Progenitor cell of endocrine pancreas (in vitro differentiated cells): Measurements from ENCODE around the gene NUP93. TPM values are rescaled to one million over a fixed set of nuclear protein-coding genes. Genes with fewer than 3 reads are reported as not detected.

Experiments
- DNase-seq: peaks from one replicate; pipeline ENCODE4 v3.0.0; 2021; ENCODE audit warnings: low spot score; ENCODE audit not compliant: unreplicated experiment
- H3K27ac Mint-ChIP-seq: 2 replicates; pipeline ENCODE4 v1.8.0; 2021; ENCODE audit warnings: mild to moderate bottlenecking, moderate library complexity, mixed read lengths
- H3K27me3 Mint-ChIP-seq: 2 replicates; pipeline ENCODE4 v1.8.0; 2021; ENCODE audit warnings: mixed read lengths
- H3K36me3 Mint-ChIP-seq: 2 replicates; pipeline ENCODE4 v1.8.0; 2022; ENCODE audit warnings: mixed read lengths; ENCODE audit not compliant: insufficient read depth
- H3K4me1 Mint-ChIP-seq: 2 replicates; pipeline ENCODE4 v1.8.0; 2021; ENCODE audit warnings: low read depth, mixed read lengths
- H3K4me3 Mint-ChIP-seq: 2 replicates; pipeline ENCODE4 v1.8.0; 2021; ENCODE audit warnings: low read depth, mild to moderate bottlenecking, moderate library complexity, mixed read lengths
- H3K9me3 Mint-ChIP-seq: 2 replicates; pipeline ENCODE4 v1.8.0; 2021; ENCODE audit warnings: low read depth, mixed read lengths
- CTCF ChIP-seq: fragments of 200-600 bp; sonication (generic); IDR thresholded peaks from one replicate; pipeline ENCODE4 v1.5.0; 2021; ENCODE audit warnings: antibody characterized with exemption, mild to moderate bottlenecking; ENCODE audit not compliant: unreplicated experiment
- total RNA-seq: library from RNA; stranded (reverse); gene quantifications from 2 replicates; pipeline ENCODE4 v1.2.1, GENCODE V29; 2021

The NUP93 gene
- total RNA-seq, 1 donor from 2014 or later: 74.4 TPM

GRCh38 chr16:56728980-56729734 is 772 bp upstream of the NUP93 start:
- Mint-ChIP-seq H3K9me3 (no peaks in the 10 kb centered on the region), H3K4me3 (no peak overlapping the region), H3K4me1 (peaks cover 14% of the 10 kb centered on the region), H3K27ac (peak overlapping the region; percentile 84), H3K36me3 (no peaks in the 10 kb centered on the region), H3K27me3 (no peaks in the 10 kb centered on the region)
- TF ChIP-seq CTCF: no peak
- no peak for DNase-seq

DNA sequence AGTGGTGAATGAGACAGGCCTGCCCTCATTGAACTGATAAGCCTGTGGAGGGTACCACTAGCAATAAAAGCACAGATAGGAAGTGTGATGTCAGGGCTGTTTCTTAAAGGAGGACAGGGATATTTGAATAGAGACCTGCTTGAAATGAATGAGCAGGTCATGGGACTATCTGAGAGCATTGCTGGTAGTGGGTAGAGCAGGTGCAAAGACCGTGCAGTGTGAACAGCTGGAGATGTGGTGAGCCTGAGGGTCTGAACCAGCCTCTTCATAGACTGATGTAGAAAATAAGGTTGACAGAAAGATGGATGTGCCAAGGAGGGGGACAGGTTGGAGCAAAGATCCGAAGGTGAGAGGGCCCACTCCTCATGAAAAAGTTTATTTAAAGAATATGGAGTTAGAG is 2.4 kb downstream of the NUP93 start:
- Mint-ChIP-seq H3K4me3 (no peak overlapping the region), H3K27ac (no peak overlapping the region), H3K36me3 (peaks cover 5% of the 10 kb centered on the region), H3K4me1 (peaks cover 14% of the 10 kb centered on the region), H3K9me3 (no peaks in the 10 kb centered on the region), H3K27me3 (no peaks in the 10 kb centered on the region)
- no peak for DNase-seq
- TF ChIP-seq CTCF: no peak

DNA sequence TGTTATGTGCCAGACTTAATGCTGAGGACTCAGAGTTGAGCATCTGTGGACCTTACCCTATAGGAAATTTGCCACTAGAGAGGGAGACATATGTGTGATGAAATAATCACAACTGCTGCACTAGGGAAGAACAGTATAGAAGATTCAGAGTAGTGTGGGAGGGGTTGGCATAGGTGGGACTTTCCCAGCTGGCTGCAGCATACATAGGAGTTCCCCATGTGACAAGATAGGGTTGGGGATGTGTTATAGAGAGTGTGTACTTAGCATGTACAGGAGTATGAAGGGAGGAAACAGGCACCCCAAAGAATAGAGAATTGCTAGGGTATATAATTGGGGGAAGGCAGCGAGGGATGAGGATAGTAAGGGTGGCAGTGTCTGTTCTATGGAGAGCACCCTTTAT is 2.9 kb downstream of the NUP93 start:
- Mint-ChIP-seq H3K27me3 (no peaks in the 10 kb centered on the region), H3K4me1 (peaks cover 14% of the 10 kb centered on the region), H3K9me3 (no peaks in the 10 kb centered on the region), H3K4me3 (no peak overlapping the region), H3K27ac (no peak overlapping the region), H3K36me3 (peaks cover 10% of the 10 kb centered on the region)
- DNase-seq: no peak
- no peak for TF ChIP-seq CTCF

GRCh38 chr16:56734429-56734828 is 4.5 kb downstream of the NUP93 start:
- Mint-ChIP-seq H3K36me3 (peaks cover 20% of the 10 kb centered on the region), H3K4me1 (peaks cover 7% of the 10 kb centered on the region), H3K27ac (no peak overlapping the region), H3K4me3 (no peak overlapping the region), H3K27me3 (no peaks in the 10 kb centered on the region), H3K9me3 (peaks cover 3% of the 10 kb centered on the region)
- DNase-seq: no peak
- TF ChIP-seq CTCF: no peak

GRCh38 chr16:56736476-56736875 is 6.5 kb downstream of the NUP93 start:
- H3K4me3 Mint-ChIP-seq: no peak overlapping the region
- no peak for DNase-seq
- peaks cover 3% of the 10 kb centered on the region for H3K9me3 Mint-ChIP-seq
- H3K4me1 Mint-ChIP-seq: no peaks in the 10 kb centered on the region
- peaks cover 20% of the 10 kb centered on the region for H3K36me3 Mint-ChIP-seq
- no peaks in the 10 kb centered on the region for H3K27me3 Mint-ChIP-seq
- no peak for TF ChIP-seq CTCF
- H3K27ac Mint-ChIP-seq: peak overlapping the region; percentile 7
